ENCODE results near the gene RETREG2. TPM values are rescaled to one million over a fixed set of nuclear protein-coding genes. Genes with fewer than 3 reads are reported as not detected.
"Not testable (repeated sequence)": the region's sequence is repeated elsewhere in the genome, so short reads cannot be mapped to it uniquely, and the experiment has no call there.

RETREG2 gene
- polyA plus RNA-seq, 4 donors: 36.2 to 101 (median 54.5) TPM

- H3K36me3 ChIP-seq (ENCODE audit: control insufficient read depth in 3 of 3, insufficient read depth in 2 of 3, low read depth in 1 of 3, low read length in 3 of 3): peaks cover 10 to 19% (median 14%) of the 10 kb centered on the region in 3 donors
- H3K27ac ChIP-seq (ENCODE audit: low read depth in 1 of 3, low read length in 2 of 3): no peak overlapping the region
- FAIRE-seq: no peak
- no peaks in the 10 kb centered on the region for H3K4me1 ChIP-seq (ENCODE audit: control insufficient read depth in 3 of 3, insufficient read depth in 2 of 3, low read depth in 1 of 3, low read length in 2 of 3)
- no peak overlapping the region for H3K4me3 ChIP-seq (ENCODE audit: low read depth in 1 of 3, low read length in 3 of 3)
- H3K27me3 ChIP-seq (ENCODE audit: control insufficient read depth in 3 of 3, insufficient read depth in 3 of 3, low read length in 3 of 3): no peaks in the 10 kb centered on the region
- no peak for DNase-seq
- no peaks in the 10 kb centered on the region for H3K9me3 ChIP-seq (ENCODE audit: control insufficient read depth in 2 of 2, insufficient read depth in 1 of 2, low read depth in 1 of 2, low read length in 1 of 2)
- 84 to 87% (median 87%) methylated on average over 7 of the region's 7 CpGs for WGBS, 3 donors
Measured at GRCh38 chr2:219186754-219187456, 8.8 kb downstream of the RETREG2 start.

- Histone ChIP-seq H3K36me3 (ENCODE audit: control insufficient read depth in 3 of 3, insufficient read depth in 2 of 3, low read depth in 1 of 3, low read length in 3 of 3) (no peaks in the 10 kb centered on the region), H3K27ac (ENCODE audit: low read depth in 1 of 3, low read length in 2 of 3) (no peak overlapping the region), H3K27me3 (ENCODE audit: control insufficient read depth in 3 of 3, insufficient read depth in 3 of 3, low read length in 3 of 3) (peaks cover 0 to 6% (median 4%) of the 10 kb centered on the region in 3 donors), H3K9me3 (ENCODE audit: control insufficient read depth in 2 of 2, insufficient read depth in 1 of 2, low read depth in 1 of 2, low read length in 1 of 2) (no peaks in the 10 kb centered on the region), H3K4me1 (ENCODE audit: control insufficient read depth in 3 of 3, insufficient read depth in 2 of 3, low read depth in 1 of 3, low read length in 2 of 3) (no peaks in the 10 kb centered on the region), H3K4me3 (ENCODE audit: low read depth in 1 of 3, low read length in 3 of 3) (no peak overlapping the region)
- WGBS, 3 donors: 92 to 100% (median 100%) methylated on average over 1 of the region's 1 CpG
- DNase-seq (no peak), FAIRE-seq (no peak)
Measured at GRCh38 chr2:219197388-219197787, 19.3 kb downstream of the RETREG2 start.

GRCh38 chr2:219198974-219199373 is 20.9 kb downstream of the RETREG2 start:
- Histone ChIP-seq H3K27ac (ENCODE audit: low read depth in 1 of 3, low read length in 2 of 3) (no peak overlapping the region), H3K4me3 (ENCODE audit: low read depth in 1 of 3, low read length in 3 of 3) (no peak overlapping the region), H3K27me3 (ENCODE audit: control insufficient read depth in 3 of 3, insufficient read depth in 3 of 3, low read length in 3 of 3) (peaks cover 0 to 6% (median 4%) of the 10 kb centered on the region in 3 donors), H3K36me3 (ENCODE audit: control insufficient read depth in 3 of 3, insufficient read depth in 2 of 3, low read depth in 1 of 3, low read length in 3 of 3) (no peaks in the 10 kb centered on the region), H3K4me1 (ENCODE audit: control insufficient read depth in 3 of 3, insufficient read depth in 2 of 3, low read depth in 1 of 3, low read length in 2 of 3) (no peaks in the 10 kb centered on the region), H3K9me3 (ENCODE audit: control insufficient read depth in 2 of 2, insufficient read depth in 1 of 2, low read depth in 1 of 2, low read length in 1 of 2) (no peaks in the 10 kb centered on the region)
- DNase-seq: no peak
- 75 to 87% (median 85%) methylated on average over 5 of the region's 5 CpGs for WGBS, 3 donors
- no peak for FAIRE-seq

GRCh38 chr2:219199470-219200211 is 21.6 kb downstream of the RETREG2 start:
- Histone ChIP-seq H3K4me3 (ENCODE audit: low read depth in 1 of 3, low read length in 3 of 3) (no peak overlapping the region), H3K27me3 (ENCODE audit: control insufficient read depth in 3 of 3, insufficient read depth in 3 of 3, low read length in 3 of 3) (peaks cover 0 to 6% (median 4%) of the 10 kb centered on the region in 3 donors), H3K27ac (ENCODE audit: low read depth in 1 of 3, low read length in 2 of 3) (no peak overlapping the region), H3K9me3 (ENCODE audit: control insufficient read depth in 2 of 2, insufficient read depth in 1 of 2, low read depth in 1 of 2, low read length in 1 of 2) (no peaks in the 10 kb centered on the region), H3K36me3 (ENCODE audit: control insufficient read depth in 3 of 3, insufficient read depth in 2 of 3, low read depth in 1 of 3, low read length in 3 of 3) (no peaks in the 10 kb centered on the region), H3K4me1 (ENCODE audit: control insufficient read depth in 3 of 3, insufficient read depth in 2 of 3, low read depth in 1 of 3, low read length in 2 of 3) (no peaks in the 10 kb centered on the region)
- DNase-seq (no peak), FAIRE-seq (no peak)
- 74 to 83% (median 78%) methylated on average over 12 of the region's 12 CpGs for WGBS, 3 donors

GRCh38 chr2:219200502-219201326 is 22.6 kb downstream of the RETREG2 start:
- not testable (repeated sequence) for H3K4me3 ChIP-seq (ENCODE audit: low read depth in 1 of 3, low read length in 3 of 3); H3K36me3 ChIP-seq (ENCODE audit: control insufficient read depth in 3 of 3, insufficient read depth in 2 of 3, low read depth in 1 of 3, low read length in 3 of 3); H3K9me3 ChIP-seq (ENCODE audit: control insufficient read depth in 2 of 2, insufficient read depth in 1 of 2, low read depth in 1 of 2, low read length in 1 of 2); H3K4me1 ChIP-seq (ENCODE audit: control insufficient read depth in 3 of 3, insufficient read depth in 2 of 3, low read depth in 1 of 3, low read length in 2 of 3); H3K27me3 ChIP-seq (ENCODE audit: control insufficient read depth in 3 of 3, insufficient read depth in 3 of 3, low read length in 3 of 3); FAIRE-seq; H3K27ac ChIP-seq (ENCODE audit: low read depth in 1 of 3, low read length in 2 of 3); DNase-seq
- WGBS, 3 donors: 68 to 77% (median 71%) methylated on average over 24 to 25 of the region's 26 CpGs

- not testable (repeated sequence) for H3K27ac ChIP-seq (ENCODE audit: low read depth in 1 of 3, low read length in 2 of 3)
Measured at GRCh38 chr2:219201331-219201730, 23.3 kb downstream of the RETREG2 start.

GRCh38 chr2:219204425-219205164 is 26.5 kb downstream of the RETREG2 start:
- FAIRE-seq: no peak

More at GRCh38 chr2:219201331-219201730, 23.3 kb downstream of the RETREG2 start:
- H3K4me1 ChIP-seq (ENCODE audit: control insufficient read depth in 3 of 3, insufficient read depth in 2 of 3, low read depth in 1 of 3, low read length in 2 of 3); DNase-seq; FAIRE-seq; H3K9me3 ChIP-seq (ENCODE audit: control insufficient read depth in 2 of 2, insufficient read depth in 1 of 2, low read depth in 1 of 2, low read length in 1 of 2); H3K4me3 ChIP-seq (ENCODE audit: low read depth in 1 of 3, low read length in 3 of 3); H3K27me3 ChIP-seq (ENCODE audit: control insufficient read depth in 3 of 3, insufficient read depth in 3 of 3, low read length in 3 of 3); H3K36me3 ChIP-seq (ENCODE audit: control insufficient read depth in 3 of 3, insufficient read depth in 2 of 3, low read depth in 1 of 3, low read length in 3 of 3): not testable (repeated sequence)
- WGBS, 3 donors: 89 to 93% (median 90%) methylated on average over 14 to 21 of the region's 21 CpGs

GRCh38 chr2:219205165-219205538 is 27.1 kb downstream of the RETREG2 start:
- 87 to 92% (median 88%) methylated on average over 5 of the region's 5 CpGs for WGBS, 3 donors
- H3K4me3 ChIP-seq (ENCODE audit: low read depth in 1 of 3, low read length in 3 of 3): no peak overlapping the region
- DNase-seq (no peak), FAIRE-seq (no peak)
- H3K27me3 ChIP-seq (ENCODE audit: control insufficient read depth in 3 of 3, insufficient read depth in 3 of 3, low read length in 3 of 3): no peaks in the 10 kb centered on the region
- peaks cover 4 to 28% (median 9%) of the 10 kb centered on the region in 3 donors for H3K36me3 ChIP-seq (ENCODE audit: control insufficient read depth in 3 of 3, insufficient read depth in 2 of 3, low read depth in 1 of 3, low read length in 3 of 3)
- H3K27ac ChIP-seq (ENCODE audit: low read depth in 1 of 3, low read length in 2 of 3): no peak overlapping the region
- H3K4me1 ChIP-seq (ENCODE audit: control insufficient read depth in 3 of 3, insufficient read depth in 2 of 3, low read depth in 1 of 3, low read length in 2 of 3): peaks cover 0 to 18% (median 0%) of the 10 kb centered on the region in 3 donors
- no peaks in the 10 kb centered on the region for H3K9me3 ChIP-seq (ENCODE audit: control insufficient read depth in 2 of 2, insufficient read depth in 1 of 2, low read depth in 1 of 2, low read length in 1 of 2)

More at GRCh38 chr2:219204425-219205164, 26.5 kb downstream of the RETREG2 start:
- H3K36me3 ChIP-seq (ENCODE audit: control insufficient read depth in 3 of 3, insufficient read depth in 2 of 3, low read depth in 1 of 3, low read length in 3 of 3): peaks cover 4 to 22% (median 7%) of the 10 kb centered on the region in 3 donors
- DNase-seq: no peak
- H3K27ac ChIP-seq (ENCODE audit: low read depth in 1 of 3, low read length in 2 of 3): no peak overlapping the region
- H3K4me3 ChIP-seq (ENCODE audit: low read depth in 1 of 3, low read length in 3 of 3): no peak overlapping the region
- WGBS, 3 donors: 89 to 94% (median 93%) methylated on average over 7 of the region's 7 CpGs
- no peaks in the 10 kb centered on the region for H3K27me3 ChIP-seq (ENCODE audit: control insufficient read depth in 3 of 3, insufficient read depth in 3 of 3, low read length in 3 of 3)
- H3K9me3 ChIP-seq (ENCODE audit: control insufficient read depth in 2 of 2, insufficient read depth in 1 of 2, low read depth in 1 of 2, low read length in 1 of 2): no peaks in the 10 kb centered on the region
- H3K4me1 ChIP-seq (ENCODE audit: control insufficient read depth in 3 of 3, insufficient read depth in 2 of 3, low read depth in 1 of 3, low read length in 2 of 3): peaks cover 0 to 18% (median 0%) of the 10 kb centered on the region in 3 donors

Data from small intestine (tissue), 7 donors.